Jurkat, Clone E6-1 (cell line): ENCODE results near the gene FOSB.
A peak's percentile ranks its signal among the peaks of the same experiment; 100 is the strongest.

Experiments
- DNase-seq: peaks from one replicate; pipeline ENCODE4 v3.0.0-alpha.2; 2011; ENCODE audit warnings: low read depth, low spot score
- H3K4me3 ChIP-seq: 2 replicates; pipeline ENCODE4 v1.5.1; 2011; ENCODE audit warnings: mild to moderate bottlenecking, low read length, control low read depth, moderate library complexity

The FOSB gene

GRCh38 chr19:45440873-45441654, 26.7 kb upstream of the FOSB start:
- no peak for DNase-seq
- no peak overlapping the region for H3K4me3 ChIP-seq

GRCh38 chr19:45442408-45442777, 25.4 kb upstream of the FOSB start:
- H3K4me3 ChIP-seq: no peak overlapping the region
- DNase-seq: no peak

DNA sequence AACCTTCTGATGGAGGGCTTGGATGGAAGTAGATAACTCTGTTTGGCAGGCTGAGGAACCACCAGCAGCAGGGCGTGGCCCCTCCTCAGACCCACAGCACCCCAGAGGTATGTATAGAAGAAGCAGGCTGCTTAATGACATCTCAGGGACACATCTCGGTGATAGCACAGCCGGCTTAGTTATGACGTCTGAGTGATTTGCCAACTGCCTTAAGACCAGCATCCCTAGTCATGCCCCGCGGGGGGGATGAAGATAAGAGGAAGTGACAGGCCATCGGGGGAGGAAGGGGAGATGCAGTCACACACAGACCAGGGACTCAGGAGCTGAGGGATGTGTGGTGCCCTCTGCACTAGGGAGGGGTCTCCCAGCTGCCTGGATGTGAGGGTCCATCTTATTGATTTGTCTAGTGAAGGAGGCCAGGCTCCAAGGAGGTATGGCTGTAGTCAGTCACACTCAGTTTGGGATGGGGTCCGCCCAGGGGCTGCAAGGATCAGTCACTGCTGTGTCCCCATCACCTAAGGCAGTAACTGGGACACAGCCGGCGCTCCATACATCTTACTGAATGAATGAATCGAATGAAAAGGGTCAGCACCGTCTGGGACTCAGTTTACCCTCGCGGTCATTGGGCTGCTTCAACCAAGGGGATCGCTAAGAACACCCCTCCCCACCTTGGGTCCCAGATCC, 24.9 kb upstream of the FOSB start:
- no peak for DNase-seq
- peak overlapping the region; percentile 59 for H3K4me3 ChIP-seq

DNA sequence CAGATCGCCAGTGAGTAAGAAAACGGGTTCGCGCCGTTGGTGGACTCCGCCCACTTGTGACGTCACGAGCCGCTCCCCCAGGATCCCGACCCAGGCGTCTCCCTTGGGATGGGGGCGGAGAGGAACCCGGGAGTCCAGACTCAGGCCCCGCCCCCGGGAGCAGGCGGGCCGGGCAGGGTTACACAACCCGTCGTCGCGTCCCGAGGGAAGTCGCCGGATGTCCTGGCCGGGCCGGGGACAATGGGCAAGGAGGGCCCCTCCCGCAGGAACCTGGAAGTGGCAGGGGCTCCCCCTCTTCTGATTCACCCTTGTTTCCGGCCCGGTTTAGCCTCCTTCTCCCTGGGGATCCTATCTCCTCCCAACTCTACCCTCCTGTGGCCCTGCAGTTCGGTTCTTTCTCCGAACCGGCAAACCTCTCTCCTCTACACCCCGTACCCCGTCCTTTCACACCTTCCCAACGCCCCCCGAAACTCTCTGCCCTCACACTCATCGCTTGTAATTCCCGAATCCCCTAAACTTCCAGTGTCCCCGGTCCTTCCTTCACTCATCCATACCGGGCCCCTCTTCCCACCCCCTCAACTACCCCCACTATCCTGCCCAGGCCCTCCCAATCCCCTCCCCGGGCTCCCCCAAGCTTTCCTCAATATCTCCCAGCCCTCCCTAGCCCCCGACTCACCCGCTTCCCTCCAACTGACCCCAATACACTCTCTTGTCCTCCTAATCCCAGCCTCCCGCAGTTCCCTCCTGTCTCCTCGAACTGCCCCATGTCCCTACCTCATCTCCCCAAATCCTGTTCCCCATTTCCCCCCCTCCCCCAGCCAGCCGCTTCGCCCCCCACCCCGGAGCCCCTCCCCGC, 24.1 kb upstream of the FOSB start:
- H3K4me3 ChIP-seq: peak overlapping the region; percentile 59
- DNase-seq: no peak

DNA sequence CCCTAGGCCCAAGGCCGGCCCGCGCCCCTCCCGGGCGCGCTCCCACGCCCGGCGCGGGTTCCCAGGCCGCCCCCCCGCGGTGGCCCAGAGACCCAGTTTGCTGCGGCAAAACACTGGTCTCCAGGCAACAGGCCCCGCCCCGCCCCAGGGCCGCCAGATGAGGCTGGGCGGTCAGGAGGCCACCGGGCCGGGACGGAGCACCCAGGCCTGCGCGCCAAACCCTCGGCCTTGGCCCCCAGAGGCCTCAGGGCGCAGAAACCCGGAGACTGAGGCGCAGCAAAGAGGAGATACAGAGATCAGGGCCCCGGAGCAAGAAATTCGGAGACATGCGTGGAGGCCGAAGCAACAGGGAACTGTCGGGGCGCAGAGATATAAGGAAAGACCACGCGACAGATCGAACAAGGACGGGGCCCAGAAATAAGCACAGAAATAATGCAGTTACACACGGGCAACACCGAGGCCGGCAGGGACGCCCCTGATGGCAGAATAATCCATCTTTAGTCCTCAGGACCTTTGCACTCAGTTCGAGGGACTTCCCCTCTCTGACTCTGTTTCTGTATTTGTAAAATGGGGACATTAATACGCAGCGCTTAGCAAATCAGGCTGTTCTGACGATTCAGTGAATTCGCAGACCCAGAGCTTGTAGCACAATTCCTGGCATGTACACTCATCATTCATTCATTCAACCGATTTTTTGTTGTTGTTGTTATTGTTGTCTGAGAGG, 23.3 kb upstream of the FOSB start:
- no peak for DNase-seq
- H3K4me3 ChIP-seq: no peak overlapping the region

- no peak overlapping the region for H3K4me3 ChIP-seq
- DNase-seq: no peak
Measured at GRCh38 chr19:45445139-45445538, 22.7 kb upstream of the FOSB start.

- DNase-seq: peak; percentile 48
- no peak overlapping the region for H3K4me3 ChIP-seq
Measured at GRCh38 chr19:45446295-45446694, 21.5 kb upstream of the FOSB start.

- no peak for DNase-seq
- H3K4me3 ChIP-seq: no peak overlapping the region
Measured at GRCh38 chr19:45446944-45447343, 20.9 kb upstream of the FOSB start.

DNA sequence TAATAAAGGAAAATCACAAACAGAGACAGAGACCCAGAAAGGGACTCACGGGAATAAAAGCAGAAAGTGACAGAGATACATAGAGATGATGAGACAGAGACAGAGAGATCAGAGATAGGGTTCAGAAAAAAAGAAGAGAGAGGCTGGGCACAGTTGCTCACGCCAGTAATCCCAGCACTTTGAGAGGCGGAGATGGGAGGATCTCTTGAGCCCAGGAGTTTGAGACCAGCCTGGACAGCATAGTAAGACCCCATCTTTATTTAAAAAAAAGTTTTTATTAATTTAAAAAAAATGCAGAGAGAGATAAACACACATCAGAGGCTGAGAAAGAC, 19.4 kb upstream of the FOSB start:
- DNase-seq: no peak
- H3K4me3 ChIP-seq: no peak overlapping the region

GRCh38 chr19:45448887-45449299, 18.9 kb upstream of the FOSB start:
- H3K4me3 ChIP-seq: no peak overlapping the region

DNA sequence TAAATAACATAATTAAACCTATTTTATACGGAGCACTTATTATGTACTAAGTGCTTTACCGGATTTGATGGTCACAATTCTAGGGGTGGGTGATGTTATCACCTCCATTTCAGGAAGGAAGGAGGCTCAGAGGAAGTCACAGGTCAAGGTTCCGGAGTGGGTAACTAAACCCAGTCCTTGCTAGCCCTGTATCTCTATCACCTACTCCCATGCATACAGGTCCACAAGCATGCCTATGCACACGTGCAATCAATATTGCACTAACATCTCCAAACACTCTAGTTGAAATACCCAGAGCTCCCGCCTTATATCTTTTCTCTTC, 17.8 kb upstream of the FOSB start:
- H3K4me3 ChIP-seq: peak overlapping the region; percentile 53
- DNase-seq: no peak

More at GRCh38 chr19:45448887-45449299, 18.9 kb upstream of the FOSB start:
- no peak for DNase-seq

DNA sequence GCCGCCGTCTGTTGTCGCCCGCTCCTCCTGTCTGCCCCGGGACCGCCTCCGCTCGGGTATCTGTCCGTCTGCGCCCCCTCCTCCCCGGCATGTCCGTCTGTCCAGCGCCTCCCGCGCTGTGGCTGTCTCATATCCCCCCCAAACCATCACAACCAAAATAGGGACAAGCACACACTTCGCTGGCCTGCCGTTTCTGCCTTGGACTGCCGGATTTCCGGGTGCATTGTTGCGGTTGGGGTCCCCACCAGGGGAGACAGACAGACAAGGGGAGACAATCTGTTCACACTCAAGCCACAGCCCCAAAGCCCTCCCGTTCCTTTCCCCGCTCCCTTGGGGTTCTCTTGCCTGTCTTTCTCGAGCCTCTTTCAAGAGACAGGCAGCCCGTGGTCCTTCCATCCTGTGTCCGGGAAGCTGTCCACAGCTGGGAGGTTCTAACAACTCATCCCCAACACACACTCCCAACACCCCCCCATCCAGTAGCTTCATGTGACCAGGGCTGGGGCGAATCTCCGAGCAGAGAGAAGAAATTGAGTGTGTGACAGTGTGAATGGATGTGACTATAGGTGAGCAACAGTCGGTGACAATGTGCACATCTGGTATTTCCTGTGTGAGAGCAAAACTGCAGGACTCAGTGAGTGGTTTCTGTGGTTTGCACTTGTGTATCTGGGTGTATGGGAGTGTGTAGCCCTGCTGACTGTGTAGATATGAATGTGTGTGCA, 16.5 kb upstream of the FOSB start:
- peak; percentile 84 for DNase-seq
- H3K4me3 ChIP-seq: peak overlapping the region; percentile 79

DNA sequence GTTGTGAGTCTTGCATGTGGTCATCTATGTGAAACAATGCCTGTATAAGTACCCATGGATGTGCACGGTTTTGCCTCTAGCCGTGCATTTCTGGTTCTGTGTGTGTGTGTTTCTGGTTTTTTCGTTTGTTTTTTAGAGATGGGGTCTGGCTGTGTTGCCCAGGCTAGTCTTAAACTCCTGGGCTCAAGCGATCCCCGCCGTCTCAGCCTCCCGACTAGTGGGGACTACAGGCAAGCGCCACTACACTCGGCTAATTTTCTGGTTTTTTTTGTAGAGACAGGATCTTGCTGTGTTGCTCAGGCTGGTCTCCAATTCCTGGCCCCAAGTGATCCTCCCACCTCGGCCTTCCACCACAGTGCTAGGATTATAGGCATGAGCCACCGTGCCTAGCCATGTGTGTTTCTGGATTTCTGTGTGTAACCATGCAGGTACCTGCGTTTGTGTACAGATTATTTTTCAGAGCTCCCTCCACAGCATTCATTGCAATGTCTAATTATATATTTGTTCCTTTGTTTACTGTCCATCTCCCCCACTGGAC, 15.9 kb upstream of the FOSB start:
- DNase-seq: no peak
- H3K4me3 ChIP-seq: peak overlapping the region; percentile 79

DNA sequence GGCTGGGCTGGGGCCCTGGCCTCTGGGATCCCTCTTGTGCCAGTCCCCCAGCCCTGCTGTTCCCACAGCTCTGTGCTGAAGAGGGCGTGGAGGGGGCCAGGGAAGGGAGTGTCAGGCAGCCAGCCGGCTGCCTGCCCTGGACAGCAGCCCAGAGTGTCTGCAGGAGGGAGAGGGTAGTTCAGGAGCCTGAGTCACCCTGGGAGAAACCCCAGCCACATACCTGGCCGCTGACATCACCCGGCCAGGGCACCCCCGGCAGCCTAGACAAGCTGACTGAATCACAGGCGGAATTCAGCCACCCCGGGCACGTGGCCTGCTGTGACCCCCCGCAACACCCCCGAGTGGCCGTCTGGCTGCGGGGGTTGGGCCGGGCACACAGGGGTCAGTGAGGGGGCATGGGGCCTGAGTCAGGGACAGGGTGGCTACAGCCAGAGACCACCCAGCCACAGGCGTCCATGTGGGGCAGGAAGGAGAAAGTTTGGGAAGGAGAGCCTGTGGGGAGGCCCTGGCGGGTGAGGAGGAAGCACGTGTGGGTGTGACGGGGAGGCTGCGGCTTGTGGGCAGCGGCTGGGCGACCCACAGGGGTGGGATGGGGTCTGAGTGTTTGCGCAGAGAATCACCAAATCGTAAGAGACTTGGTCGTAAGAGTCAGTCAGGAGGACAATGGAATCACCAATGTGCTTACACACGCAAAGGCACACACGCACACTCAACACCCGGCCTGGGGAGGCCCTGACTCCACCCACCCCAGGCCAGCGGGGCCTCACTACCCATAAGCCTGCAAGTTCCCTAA, 11.9 kb upstream of the FOSB start:
- H3K4me3 ChIP-seq: no peak overlapping the region
- no peak for DNase-seq

GRCh38 chr19:45456500-45456815, 11.3 kb upstream of the FOSB start:
- no peak overlapping the region for H3K4me3 ChIP-seq

GRCh38 chr19:45457776-45458175, 10.0 kb upstream of the FOSB start:
- no peak overlapping the region for H3K4me3 ChIP-seq
- no peak for DNase-seq

More at GRCh38 chr19:45456500-45456815, 11.3 kb upstream of the FOSB start:
- DNase-seq: no peak

GRCh38 chr19:45460807-45461347, 6.9 kb upstream of the FOSB start:
- DNase-seq: no peak
- no peak overlapping the region for H3K4me3 ChIP-seq

DNA sequence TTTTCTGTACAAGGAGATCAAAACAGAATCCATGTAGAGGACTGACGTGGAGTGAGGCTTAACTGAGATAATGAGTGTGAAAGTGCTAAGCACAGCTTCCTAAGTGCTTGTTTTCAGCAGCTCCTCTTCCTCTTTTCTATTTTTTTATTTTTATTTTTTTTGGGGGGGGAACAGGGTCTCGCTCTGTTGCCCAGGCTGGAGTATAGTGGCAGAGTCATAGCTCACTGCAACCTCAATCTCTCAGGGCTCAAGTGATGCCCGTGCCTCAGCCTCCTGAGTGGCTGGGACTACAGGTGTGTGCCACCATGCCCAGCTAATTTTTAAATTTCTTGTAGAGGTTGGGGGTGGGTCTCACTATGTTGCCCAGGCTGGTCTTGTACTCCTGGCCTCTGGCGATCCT, 5.6 kb upstream of the FOSB start:
- no peak overlapping the region for H3K4me3 ChIP-seq
- no peak for DNase-seq
